SK-N-MC (cell line): Measurements from ENCODE around the gene KRTAP1-4.

ENCODE experiments used
- EZH2 ChIP-seq: fragments of 200-600 bp; sonication (generic); IDR thresholded peaks from one replicate; pipeline ENCODE4 v1.6.1; 2017; ENCODE audit warnings: antibody characterized with exemption
- POLR2AphosphoS5 ChIP-seq: IDR thresholded peaks from 2 replicates; pipeline ENCODE4 v1.6.1; 2012; ENCODE audit warnings: mild to moderate bottlenecking, low read depth, low read length, borderline replicate concordance

DNA sequence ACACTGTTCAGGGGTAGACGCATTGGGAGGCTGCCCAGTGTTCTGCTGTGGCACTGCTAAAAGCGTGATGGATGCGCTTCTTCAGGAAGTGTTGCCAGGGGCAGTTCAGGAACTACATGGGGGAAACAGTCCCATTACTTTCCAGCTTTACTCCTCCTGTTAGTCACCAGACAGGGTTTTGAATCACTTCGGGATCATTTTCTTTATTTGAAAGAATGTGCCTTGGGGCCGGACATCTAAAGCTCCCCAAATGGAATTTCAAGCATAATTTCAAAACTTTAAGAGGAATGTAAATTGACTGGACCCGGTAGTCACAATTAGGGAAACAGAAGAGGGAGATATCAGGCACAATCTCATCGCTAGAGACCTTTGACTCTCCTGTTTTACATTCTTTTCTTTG, 18.4 kb upstream of the KRTAP1-4 start:
- TF ChIP-seq EZH2 (no peak), POLR2AphosphoS5 (no peak)
